HepG2 (cell line): ENCODE measurements around the gene VDAC1. TPM values are rescaled to one million over a fixed set of nuclear protein-coding genes. Genes with fewer than 3 reads are reported as not detected.

Experiments
- ATAC-seq: fragments of 200-7000 bp; cut with Tn5 transposase; 3 replicates; pipeline ENCODE4 v1.9.1; 2020; ENCODE audit warnings: mild to moderate bottlenecking, moderate library complexity
- BruUV-seq: library from RNA; stranded (reverse); fragments of 400-500 nt; replicated peaks from 2 replicates; lab custom pipeline; 2021; lab: Mats Ljungman, UMichigan
- CTCF ChIA-PET: fragments of 300-600 bp; formaldehyde crosslinking; extraction: SDS; loops from one replicate; lab custom pipeline; 2021; ENCODE audit warnings: low total read pairs, inconsistent platforms, low intra/inter-chr PET ratio; lab: Yijun Ruan, JAX
- POLR2A ChIA-PET: fragments of 350-600 bp; sonication (Branson Sonifier 250); formaldehyde crosslinking; loops from one replicate; lab custom pipeline; 2020; ENCODE audit warnings: antibody characterized with exemption, inconsistent platforms; lab: Yijun Ruan, JAX
- DNase-seq: peaks from one replicate; pipeline ENCODE4 v3.0.0-alpha.2; 2015; ENCODE audit warnings: low spot score
- FAIRE-seq: peaks from 3 replicates; lab custom pipeline; 2011; peaks lifted over from hg19 to GRCh38; lab: Jason Lieb, UNC
- H2AFZ ChIP-seq: one replicate; pipeline ENCODE4 v1.6.1; 2011; ENCODE audit warnings: low read length, inconsistent platforms
- H3K27ac ChIP-seq: fragments of 300-600 bp; 3 replicates; pipeline ENCODE4 v1.8.0; 2011; ENCODE audit warnings: mixed run types, mild to moderate bottlenecking, mixed read lengths, low read length, inconsistent platforms; ENCODE audit not compliant: insufficient read depth; ENCODE audit errors: extremely low read length
- H3K27me3 ChIP-seq, 2 experiments: fragments of 200-600 bp in 1 of 2; 2 replicates in 1 of 2; 3 replicates in 1 of 2; pipeline versions ENCODE4 v1.6.0 to v1.8.0; 2011; ENCODE audit warnings: low read length in 2 of 2, mild to moderate bottlenecking in 2 of 2, moderate library complexity in 2 of 2, inconsistent platforms in 1 of 2; ENCODE audit not compliant: insufficient read depth in 2 of 2, control insufficient read depth in 1 of 2
- H3K36me3 ChIP-seq, 2 experiments: fragments of 200-600 bp in 1 of 2; replicated peaks in 1 of 2; 2 replicates in 1 of 2; 3 replicates in 1 of 2; pipeline versions ENCODE4 v1.5.1 to v1.8.0; 2011; ENCODE audit warnings: low read length in 2 of 2, inconsistent platforms in 1 of 2; ENCODE audit not compliant: insufficient read depth in 2 of 2, control insufficient read depth in 1 of 2
- H3K4me1 ChIP-seq: 2 replicates; pipeline ENCODE4 v1.5.1; 2012; ENCODE audit warnings: low read length, inconsistent platforms; ENCODE audit not compliant: insufficient read depth
- H3K4me2 ChIP-seq: 2 replicates; pipeline ENCODE4 v1.6.0; 2011; ENCODE audit warnings: low read depth, low read length, inconsistent platforms
- H3K4me3 ChIP-seq, 3 experiments: fragments of 200-600 bp in 1 of 3; sonication (generic), shearing (Covaris generic) in 1 of 3; replicated peaks in 1 of 3; 2 replicates each; pipeline ENCODE4 v1.5.1; 2011 to 2016; ENCODE audit warnings: low read length in 3 of 3, inconsistent platforms in 2 of 3, low read depth in 2 of 3, mild to moderate bottlenecking in 2 of 3, control low read depth in 1 of 3, mixed read lengths in 1 of 3; ENCODE audit not compliant: insufficient read depth in 1 of 3
- H3K79me2 ChIP-seq: one replicate; pipeline ENCODE4 v1.6.1; 2011; ENCODE audit warnings: low read length, inconsistent platforms; ENCODE audit not compliant: insufficient read depth
- H3K9ac ChIP-seq: 2 replicates; pipeline ENCODE4 v1.6.0; 2011; ENCODE audit warnings: mild to moderate bottlenecking, low read depth, low read length, inconsistent platforms; ENCODE audit not compliant: insufficient read depth
- H3K9me3 ChIP-seq: 2 replicates; pipeline ENCODE4 v1.5.1; 2012; ENCODE audit warnings: mild to moderate bottlenecking, low read length
- H4K20me1 ChIP-seq: 2 replicates; pipeline ENCODE4 v1.6.0; 2011; ENCODE audit warnings: inconsistent platforms, mild to moderate bottlenecking, low read length, moderate library complexity; ENCODE audit not compliant: insufficient read depth
- CREBL2 ChIP-seq: sonication (generic); formaldehyde crosslinking; IDR thresholded peaks from 2 replicates; pipeline ENCODE4 v1.8.1; 2023; ENCODE audit warnings: missing genetic modification reagents, mild to moderate bottlenecking, borderline replicate concordance
- CTCF ChIP-seq: sonication (generic); formaldehyde crosslinking; IDR thresholded peaks from 2 replicates; pipeline ENCODE4 v1.5.0; 2020; ENCODE audit warnings: mild to moderate bottlenecking, missing genetic modification reagents, moderate library complexity
- NR2F6 ChIP-seq, 2 experiments: IDR thresholded peaks; 2 replicates each; pipeline ENCODE4 v1.6.1; 2016; ENCODE audit warnings: antibody characterized with exemption in 1 of 2, mild to moderate bottlenecking in 1 of 2
- PHB2 ChIP-seq: fragments of 450-650 bp; IDR thresholded peaks from 2 replicates; pipeline ENCODE4 v1.6.1; 2018; ENCODE audit not compliant: partially characterized antibody
- PHF5A ChIP-seq: IDR thresholded peaks from one replicate; pipeline ENCODE4 v1.6.1; 2018; ENCODE audit warnings: low read depth, missing genetic modification reagents; ENCODE audit not compliant: unreplicated experiment
- RAD21 ChIP-seq: fragments of 450-650 bp; formaldehyde crosslinking; IDR thresholded peaks from 2 replicates; pipeline ENCODE4 v1.5.0; 2020; ENCODE audit warnings: mild to moderate bottlenecking
- SMC3 ChIP-seq: IDR thresholded peaks from 2 replicates; pipeline ENCODE4 v1.6.1; 2011; ENCODE audit warnings: low read length, improper control_type of control experiment
- STAG1 ChIP-seq: sonication (generic); formaldehyde crosslinking; IDR thresholded peaks from 2 replicates; pipeline ENCODE4 v1.4.0; 2020; ENCODE audit warnings: missing genetic modification reagents
- THRA ChIP-seq: sonication (generic); formaldehyde crosslinking; IDR thresholded peaks from 2 replicates; pipeline ENCODE4 v1.4.0; 2020; ENCODE audit warnings: missing genetic modification reagents, borderline replicate concordance
- ZFX ChIP-seq: sonication (generic); formaldehyde crosslinking; IDR thresholded peaks from 2 replicates; pipeline ENCODE4 v1.4.0; 2020; ENCODE audit warnings: mild to moderate bottlenecking, low read depth, missing genetic modification reagents, moderate library complexity
- ZNF230 ChIP-seq: sonication (generic); formaldehyde crosslinking; IDR thresholded peaks from 2 replicates; pipeline ENCODE4 v1.4.0; 2020; ENCODE audit warnings: mild to moderate bottlenecking, missing genetic modification reagents
- WGBS: methylation state at CpG from one replicate; pipeline ENCODE4 v1.1.6; 2017; ENCODE audit warnings: low lambda C conversion rate; 5-methylcytosine and 5-hydroxymethylcytosine counted together
- in situ Hi-C: cut with HindIII; loops from 2 replicates; pipeline ENCODE4 v1.10.0; 2017; ENCODE audit warnings: low pct_unique_long_range_greater_than_20kb; ENCODE audit not compliant: extremely low pct_ligation_motif_present
- intact Hi-C: fragments of 100-400 bp; cut with micrococcal nuclease; formaldehyde crosslinking; loops from one replicate; pipeline ENCODE4 v1.10.0; 2022; ENCODE audit not compliant: unreplicated experiment
- polyA plus RNA-seq, 8 experiments: library from polyadenylated mRNA; depleted of rRNA in 3 of 8; stranded (reverse) in 7 of 8; unstranded in 1 of 8; fragments of >200 nt; fragmentation: Illumina TruSeq in 4 of 8; extraction: Trizol in 4 of 8; gene quantifications; 2 replicates each; pipeline versions ENCODE4 v1.2.1 to v1.2.3, GENCODE V29; 2011 to 2016; ENCODE audit warnings: low read depth in 4 of 8, missing spikeins in 1 of 8, mixed read lengths in 1 of 8; ENCODE audit not compliant: insufficient read depth in 1 of 8
- total RNA-seq, 5 experiments: library from RNA; depleted of rRNA; stranded (reverse); fragments of >200 nt; fragmentation: Illumina TruSeq; extraction: Trizol; gene quantifications; 2 replicates each; pipeline ENCODE4 v1.2.3, GENCODE V29; 2016; ENCODE audit warnings: low read depth in 1 of 5

The VDAC1 gene
- total and polyA plus RNA-seq, 2 of the 13 experiments (the other 11 are each of a cell fraction or from before 2014, with no cell fraction given), result 112 to 380 TPM

- TF ChIP-seq SMC3 (peak; percentile 65), RAD21 (CRISPR knock-in tag) (peak; percentile 61), CREBL2 (CRISPR knock-in tag) (no peak), STAG1 (peak; percentile 88), CTCF (peak; percentile 89), NR2F6 (IDR thresholded peaks at IDR 0.05) (no peak), NR2F6 (CRISPR knock-in tag; IDR thresholded peaks at IDR 0.05) (peak; percentile 30; the same call in 1 of the 2 replicates), ZFX (CRISPR knock-in tag) (0 out of 2 replicates have a peak, but pooled peaks have one; percentile 17), THRA (CRISPR knock-in tag) (0 out of 2 replicates have a peak, but pooled peaks have one; percentile 21), PHB2 (no peak), PHF5A (CRISPR knock-in tag) (no peak), ZNF230 (CRISPR knock-in tag) (no peak)
- TF ChIP-seq, all 625 proteins: peak for 7
- Histone ChIP-seq H3K79me2 (no peaks in the 10 kb centered on the region), H3K4me1 (0 out of 2 replicates have a peak, but pooled peaks cover 6% of the 10 kb centered on the region), H3K27me3 (0 out of 5 replicates have a peak, but pooled peaks cover 0 to 9% of the 10 kb centered on the region in 2 experiments), H3K9ac (no peak overlapping the region), H2AFZ (no peak overlapping the region), H3K4me3 (no peak overlapping the region), H4K20me1 (no peaks in the 10 kb centered on the region), H3K4me2 (no peak overlapping the region), H3K36me3 (no peaks in the 10 kb centered on the region), H3K27ac (no peak overlapping the region), H3K9me3 (no peaks in the 10 kb centered on the region)
- DNase-seq (peak; percentile 47), FAIRE-seq (peak; percentile 77), ATAC-seq (peak; percentile 80)
- CTCF ChIA-PET, result interaction anchor here (1.2 to 1.5 kb wide), 2 partner anchors 190 to 521 kb away, joined by 5 to 6 read pairs; no protein-coding TSS in a partner anchor
- POLR2A ChIA-PET, result interaction anchor here (1.0 kb wide), 1 partner anchor 25 kb away, joined by 4 read pairs; no protein-coding TSS in a partner anchor
- intact Hi-C loops, result loop anchor here (2.0 to 10.0 kb wide), 3 partner anchors 190 to 522 kb away; no protein-coding TSS in a partner anchor
- 21% methylated on average over 16 of the region's 19 CpGs for WGBS
- no TSS peak for BruUV-seq
- in situ Hi-C loops, result loop anchor here (10.0 kb wide), 1 partner anchor 520 kb away; no protein-coding TSS in a partner anchor
Measured at GRCh38 chr5:133944263-133945185, 60.3 kb downstream of the VDAC1 start.
